Activated gamma-delta T cell (primary cell): ENCODE results near the gene MX1.

Source experiments
- DNase-seq: peaks from one replicate; lab custom pipeline; 2025; lab: John Stamatoyannopoulos, UW

The MX1 gene

DNA sequence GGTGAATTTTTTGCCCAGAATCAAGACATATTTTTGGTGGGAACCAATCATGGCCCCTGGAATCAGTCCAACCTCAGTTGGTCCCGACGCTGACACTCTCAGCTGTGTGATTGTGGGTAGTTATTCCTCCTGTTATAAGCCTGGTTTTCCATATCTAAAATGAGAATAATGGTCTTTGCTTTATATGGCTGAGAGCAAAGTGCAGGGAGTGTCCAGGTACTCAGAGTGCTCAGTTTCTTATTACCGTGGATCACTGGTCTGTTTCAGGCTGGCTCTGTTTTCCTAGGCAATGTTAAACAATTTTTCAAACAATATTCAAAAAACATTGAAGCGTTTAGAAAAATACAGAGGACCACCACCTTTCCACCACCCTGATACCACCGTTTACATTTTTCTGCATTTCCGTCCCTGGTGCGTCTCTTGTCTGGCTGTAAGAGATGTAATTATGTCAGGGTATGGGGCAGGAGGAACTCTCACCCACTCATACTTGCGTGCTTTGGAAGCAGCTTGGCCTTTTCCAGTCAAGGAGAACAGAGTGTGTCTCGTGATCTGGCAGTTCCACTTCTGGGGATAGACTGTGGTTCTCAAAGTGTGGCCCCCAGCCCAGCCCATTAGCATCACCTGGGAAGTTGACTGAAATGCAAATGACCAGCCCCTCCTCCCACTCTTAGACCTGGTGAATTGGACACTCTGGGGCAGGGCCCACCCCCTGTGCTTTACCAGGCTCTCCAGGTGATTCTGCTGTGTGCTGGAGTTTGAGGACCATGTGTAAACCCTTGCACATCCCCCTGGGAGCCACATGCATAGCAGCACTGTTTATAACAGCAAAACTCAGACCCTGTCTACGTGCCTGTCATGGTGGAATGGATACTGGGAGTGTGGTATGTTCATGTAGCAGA, 6.8 kb downstream of the MX1 start:
- no peak for DNase-seq

DNA sequence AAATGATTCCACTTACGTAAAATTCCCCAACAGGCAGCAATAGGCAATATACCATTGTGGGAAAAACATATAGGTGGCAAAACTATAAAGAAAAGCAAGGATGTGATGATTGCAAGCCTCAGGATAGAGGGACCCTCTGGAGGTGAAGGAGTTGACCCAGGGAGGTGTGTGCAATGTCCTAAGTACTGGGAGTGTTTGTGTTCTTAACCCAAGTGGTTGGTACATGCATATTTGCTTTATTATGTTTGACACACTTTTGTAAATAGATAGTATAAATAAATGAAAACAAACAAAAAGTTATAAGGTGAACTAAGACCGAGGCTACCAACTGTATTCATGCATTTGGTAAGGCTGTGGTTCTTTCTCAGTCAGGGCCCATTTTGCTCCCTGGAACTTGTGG, 7.5 kb downstream of the MX1 start:
- no peak for DNase-seq

DNA sequence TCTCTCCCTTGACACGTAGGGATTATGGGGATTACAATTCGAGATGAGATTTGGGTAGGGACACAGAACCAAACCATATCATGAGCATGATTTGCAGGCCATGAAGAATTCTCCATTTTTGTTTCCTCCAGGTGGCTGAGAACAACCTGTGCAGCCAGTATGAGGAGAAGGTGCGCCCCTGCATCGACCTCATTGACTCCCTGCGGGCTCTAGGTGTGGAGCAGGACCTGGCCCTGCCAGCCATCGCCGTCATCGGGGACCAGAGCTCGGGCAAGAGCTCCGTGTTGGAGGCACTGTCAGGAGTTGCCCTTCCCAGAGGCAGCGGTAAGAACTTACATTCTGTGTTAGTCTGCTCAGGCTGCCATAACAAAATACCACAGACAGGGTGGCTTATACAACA, 9.7 kb downstream of the MX1 start:
- no peak for DNase-seq

DNA sequence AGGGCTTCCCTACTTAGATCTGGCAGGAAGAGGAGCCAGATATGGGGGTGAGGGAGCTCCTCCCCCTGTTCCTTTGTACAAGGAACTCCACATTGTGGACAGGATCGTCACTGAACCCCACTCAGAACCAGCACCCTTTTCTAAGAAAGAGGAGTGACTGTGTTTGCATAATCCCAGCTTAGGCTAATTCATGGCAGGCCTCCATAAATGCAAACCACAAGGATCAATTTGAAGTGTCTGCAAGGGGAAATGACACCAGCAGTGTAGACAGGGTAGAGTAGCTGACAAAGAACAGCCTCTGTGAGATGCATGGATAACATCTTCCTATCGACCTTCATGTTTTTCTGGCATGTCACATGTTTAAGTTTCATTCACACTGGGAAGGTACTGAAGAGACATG, 11.7 kb downstream of the MX1 start:
- no peak for DNase-seq

DNA sequence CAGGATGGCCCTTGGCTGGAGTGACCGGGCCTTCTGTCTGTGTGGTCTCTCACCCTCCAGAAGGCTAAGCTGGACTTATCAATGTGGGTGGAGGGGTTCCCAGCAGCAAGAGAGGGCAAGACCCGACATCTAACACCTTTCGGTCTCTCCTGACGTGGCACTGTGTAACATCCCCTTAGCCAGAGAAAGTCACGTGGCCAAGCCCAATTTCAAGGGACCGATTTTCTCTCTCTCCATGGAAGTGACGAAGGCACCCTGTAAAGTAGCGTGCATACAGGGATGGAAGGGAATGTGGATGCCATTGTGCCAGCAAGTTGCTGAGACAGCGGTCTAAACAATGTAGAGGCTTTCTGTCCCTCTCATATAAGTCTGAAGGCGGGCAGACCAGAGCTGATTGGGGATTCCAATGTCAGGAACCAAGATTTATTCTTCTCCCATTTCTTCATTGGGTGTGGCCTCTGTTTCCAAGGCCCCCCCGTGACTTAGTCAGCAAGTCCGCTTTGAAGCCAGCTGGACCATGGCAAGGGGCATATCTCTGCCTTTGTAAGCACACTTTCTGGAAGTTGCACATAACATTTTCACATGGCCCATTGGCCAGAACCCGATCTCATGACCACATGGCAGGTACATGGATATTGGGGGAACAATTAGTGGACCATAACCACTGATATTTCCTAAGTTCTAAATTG, 12.5 kb downstream of the MX1 start:
- DNase-seq, result no peak

DNA sequence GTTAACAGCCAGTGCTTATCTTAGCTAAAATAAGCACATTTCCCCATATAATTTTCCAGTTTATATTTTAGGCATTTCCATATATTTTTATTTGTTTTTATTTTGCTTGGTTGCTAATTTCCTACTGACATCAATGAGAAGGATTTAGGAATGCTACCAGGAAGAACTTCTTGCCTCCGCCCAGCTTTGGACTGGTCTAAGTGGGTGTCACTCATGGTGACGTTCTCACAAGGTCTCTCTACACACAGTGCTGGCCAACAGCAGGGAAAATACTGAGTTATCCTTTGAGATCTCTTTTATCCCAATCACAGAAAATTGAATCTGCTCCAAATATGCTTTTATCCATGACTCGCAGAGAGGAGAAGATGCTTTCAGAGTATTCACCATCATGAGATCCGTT, 13.2 kb downstream of the MX1 start:
- no peak for DNase-seq

DNA sequence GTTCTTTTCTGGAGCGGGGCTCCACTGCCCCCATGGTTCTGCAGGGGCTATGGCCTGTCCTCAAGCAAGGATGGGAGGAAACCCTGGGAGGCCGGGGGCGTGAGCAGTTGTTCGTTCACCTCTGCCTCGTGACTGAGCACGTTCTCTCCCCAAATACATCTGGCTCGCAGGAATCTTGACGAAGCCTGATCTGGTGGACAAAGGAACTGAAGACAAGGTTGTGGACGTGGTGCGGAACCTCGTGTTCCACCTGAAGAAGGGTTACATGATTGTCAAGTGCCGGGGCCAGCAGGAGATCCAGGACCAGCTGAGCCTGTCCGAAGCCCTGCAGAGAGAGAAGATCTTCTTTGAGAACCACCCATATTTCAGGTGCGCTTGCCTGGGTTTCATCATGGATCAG, 15.5 kb downstream of the MX1 start:
- no peak for DNase-seq

DNA sequence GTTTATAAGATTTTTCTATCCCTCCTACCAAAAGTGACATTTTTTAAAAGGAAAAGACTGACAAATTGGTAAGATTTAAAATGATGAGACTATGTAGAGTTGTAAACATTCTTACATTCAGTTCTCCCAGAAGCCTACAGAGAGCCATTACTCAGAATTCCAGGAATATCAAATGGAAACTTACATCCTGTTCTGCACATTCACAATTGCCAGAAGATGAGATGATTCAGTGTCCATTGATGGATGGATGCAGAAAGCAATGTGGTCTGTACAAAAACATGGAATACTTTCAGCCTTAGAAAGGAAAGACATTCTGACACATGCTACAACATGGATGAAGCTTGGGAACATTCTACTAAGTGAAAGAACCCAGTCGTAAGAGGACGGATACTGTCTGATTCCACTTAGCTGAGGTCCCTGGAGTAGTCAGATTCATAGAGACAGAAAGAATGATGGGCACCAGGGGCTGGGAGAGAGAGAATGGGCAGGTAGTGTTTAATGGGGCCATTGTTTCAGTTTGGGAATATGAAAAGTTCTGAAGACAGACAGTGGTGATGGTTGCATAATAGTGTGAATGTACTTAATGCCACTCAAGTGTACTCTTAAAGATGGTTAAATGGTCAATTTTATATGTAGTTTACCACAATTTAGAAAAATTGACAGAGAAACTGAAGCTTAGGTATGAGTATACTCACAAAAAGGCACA, 16.6 kb downstream of the MX1 start:
- DNase-seq, result no peak

DNA sequence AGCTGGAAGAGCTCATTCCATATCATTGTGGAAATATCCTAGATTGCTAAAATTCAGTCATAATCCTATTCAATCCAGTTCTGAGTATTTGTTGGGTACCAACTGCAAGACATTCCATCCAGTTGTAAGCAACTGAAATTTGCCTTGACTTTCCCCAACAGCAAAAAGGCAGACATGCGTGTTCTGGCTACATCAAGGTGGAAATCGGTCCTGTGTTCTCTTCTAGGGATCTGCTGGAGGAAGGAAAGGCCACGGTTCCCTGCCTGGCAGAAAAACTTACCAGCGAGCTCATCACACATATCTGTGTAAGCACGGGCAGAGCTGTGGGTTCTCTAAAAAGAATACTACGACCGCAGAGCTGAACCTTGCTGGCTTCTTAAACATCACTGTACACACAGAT, 17.5 kb downstream of the MX1 start:
- no peak for DNase-seq

DNA sequence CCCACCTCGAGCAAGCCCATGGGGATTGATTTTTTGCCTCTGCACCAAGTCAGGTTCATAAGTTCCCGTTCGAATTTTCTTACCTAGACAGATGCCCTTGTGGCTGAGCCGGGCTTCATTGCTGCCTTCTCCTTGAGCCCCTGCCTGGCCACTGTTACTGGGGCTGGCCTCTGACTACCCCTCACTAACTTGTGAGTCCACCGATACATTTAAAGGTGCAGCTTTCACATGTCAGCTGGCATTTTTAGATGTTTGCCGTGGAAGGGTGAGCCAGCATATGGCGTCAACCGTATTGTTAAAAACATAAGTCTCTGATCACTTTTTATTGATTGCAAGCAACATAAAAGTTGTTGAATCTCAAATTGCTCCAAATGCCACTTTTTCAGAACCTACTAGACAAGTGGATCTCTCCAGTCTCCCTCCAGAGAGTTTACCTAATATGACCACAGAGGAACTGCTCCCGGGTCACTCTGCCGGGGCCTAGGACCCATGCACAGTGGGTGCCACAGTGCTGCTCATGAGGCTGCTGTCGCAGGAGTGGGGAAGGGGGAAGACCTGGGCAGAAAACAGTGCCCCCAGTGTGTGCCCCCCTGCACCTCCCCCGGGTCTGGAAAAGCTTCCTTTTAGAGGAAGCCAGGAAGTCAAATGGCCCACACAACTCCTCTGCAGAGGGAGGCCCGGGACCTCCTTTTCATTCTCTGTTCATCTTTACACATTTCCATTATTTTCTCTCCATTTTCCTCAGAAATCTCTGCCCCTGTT, 18.8 kb downstream of the MX1 start:
- DNase-seq, result no peak

DNA sequence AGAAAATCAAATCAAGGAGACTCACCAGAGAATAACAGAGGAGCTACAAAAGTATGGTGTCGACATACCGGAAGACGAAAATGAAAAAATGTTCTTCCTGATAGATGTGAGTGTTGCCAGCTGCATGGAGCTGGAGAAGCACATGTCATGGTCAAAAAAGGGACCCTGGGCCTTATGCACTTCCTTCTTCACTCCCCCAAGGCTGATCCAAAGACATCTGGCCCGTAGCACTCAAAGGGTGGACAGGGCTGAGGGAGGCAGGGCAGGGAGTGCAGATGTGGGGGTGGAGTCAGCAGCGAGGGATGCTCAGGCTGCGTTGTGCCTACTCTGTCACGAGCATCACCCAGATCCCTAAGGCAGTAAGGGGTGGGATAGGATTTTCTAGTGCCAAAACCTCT, 19.4 kb downstream of the MX1 start:
- no peak for DNase-seq

DNA sequence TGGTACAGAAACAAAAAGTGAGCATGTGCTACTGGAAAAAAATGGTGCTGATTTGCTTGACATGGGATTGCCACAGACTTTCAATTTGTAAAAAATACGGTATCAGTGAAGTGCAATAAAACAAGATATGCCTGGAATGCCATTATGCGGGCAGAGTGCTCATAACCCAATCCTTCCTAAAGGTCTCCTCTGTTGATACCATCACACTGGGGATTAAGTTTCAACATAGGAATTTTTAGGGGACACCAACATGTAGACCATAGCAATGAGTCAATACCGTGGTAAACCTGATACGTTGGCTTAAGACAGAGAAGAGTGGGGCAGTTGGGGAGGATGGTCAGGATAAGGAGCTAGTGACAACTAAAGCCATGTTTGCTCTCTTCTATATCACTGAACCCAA, 20.5 kb downstream of the MX1 start:
- no peak for DNase-seq

DNA sequence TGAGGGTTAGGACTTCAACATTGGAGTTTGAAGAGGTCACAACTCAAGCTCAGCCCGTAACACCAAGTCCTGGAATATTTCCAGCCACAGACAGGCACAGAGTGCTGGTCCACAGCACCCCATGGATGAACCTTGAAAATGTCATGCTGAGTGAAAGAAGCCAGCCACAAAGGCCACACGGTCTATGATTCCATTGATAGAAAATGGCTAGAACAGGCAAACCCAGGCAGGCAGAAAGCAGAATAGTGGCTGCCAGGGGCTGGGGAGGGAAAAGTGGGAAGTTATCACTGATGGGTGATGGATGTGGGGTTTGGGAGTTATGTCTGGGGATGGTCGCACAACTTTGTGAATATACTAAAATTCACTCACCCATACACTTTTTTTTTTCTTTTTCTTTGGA, 21.3 kb downstream of the MX1 start:
- DNase-seq, result no peak

DNA sequence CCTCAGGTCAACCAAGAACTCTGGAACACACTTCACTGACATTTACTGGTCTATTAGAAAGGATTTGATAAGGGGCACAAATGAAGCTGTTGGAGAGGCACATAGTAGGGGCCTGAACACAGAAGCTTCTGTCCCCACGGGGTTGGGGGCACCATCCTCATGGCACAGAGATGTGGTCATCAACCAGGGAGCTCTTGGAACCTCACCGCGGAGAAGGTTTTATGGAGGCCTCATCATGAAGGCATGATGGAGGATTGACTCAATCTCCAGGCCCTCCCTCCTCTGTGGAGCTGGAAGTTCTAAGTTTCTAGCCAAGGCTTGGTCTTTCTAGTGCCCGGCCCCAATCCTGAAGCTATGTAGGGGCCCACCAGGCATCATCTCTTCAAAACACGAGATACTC, 23.6 kb downstream of the MX1 start:
- DNase-seq, result no peak

DNA sequence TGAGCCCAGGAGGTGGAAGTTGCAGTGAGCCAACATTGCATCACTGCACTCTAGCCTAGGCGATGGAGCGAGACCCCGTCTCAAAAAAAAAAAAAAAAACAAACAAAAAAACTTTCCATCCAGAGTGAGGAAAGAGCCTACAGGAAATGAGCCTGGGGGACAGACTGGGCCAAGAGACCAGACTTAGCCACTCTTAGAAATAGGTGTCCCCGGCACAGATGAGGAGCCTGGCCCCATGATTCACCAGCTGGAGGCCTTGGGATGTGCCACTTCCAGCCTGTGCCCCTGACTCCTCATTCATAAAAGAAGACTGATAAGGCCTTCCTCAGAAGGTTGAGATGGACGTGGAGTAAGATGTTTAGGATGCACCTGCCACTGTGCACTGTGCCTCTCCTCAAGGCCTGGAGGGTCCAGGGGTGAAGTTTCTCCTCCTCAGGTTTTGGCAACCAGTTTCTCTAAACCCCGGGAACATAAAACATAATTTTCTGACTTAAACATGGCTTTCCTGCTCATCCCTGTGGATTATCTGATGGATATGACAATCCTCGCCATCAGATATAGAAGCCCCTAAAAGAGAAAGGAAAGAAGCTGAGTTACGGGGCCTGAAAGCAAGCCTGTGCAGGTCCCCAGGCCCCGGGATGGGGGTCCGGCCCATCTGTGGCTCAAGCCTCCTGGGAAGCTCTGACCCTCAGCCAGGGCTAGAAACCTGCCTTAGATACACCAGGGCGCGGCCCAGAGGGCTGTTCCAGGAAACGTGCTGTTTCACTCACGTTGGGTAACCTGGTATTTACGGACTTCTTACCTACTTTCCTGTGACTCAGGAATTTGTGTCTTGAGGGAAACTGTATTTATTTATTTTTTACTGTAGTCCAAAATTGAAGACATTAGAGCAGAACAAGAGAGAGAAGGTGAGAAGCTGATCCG, 26.0 kb downstream of the MX1 start:
- no peak for DNase-seq

DNA sequence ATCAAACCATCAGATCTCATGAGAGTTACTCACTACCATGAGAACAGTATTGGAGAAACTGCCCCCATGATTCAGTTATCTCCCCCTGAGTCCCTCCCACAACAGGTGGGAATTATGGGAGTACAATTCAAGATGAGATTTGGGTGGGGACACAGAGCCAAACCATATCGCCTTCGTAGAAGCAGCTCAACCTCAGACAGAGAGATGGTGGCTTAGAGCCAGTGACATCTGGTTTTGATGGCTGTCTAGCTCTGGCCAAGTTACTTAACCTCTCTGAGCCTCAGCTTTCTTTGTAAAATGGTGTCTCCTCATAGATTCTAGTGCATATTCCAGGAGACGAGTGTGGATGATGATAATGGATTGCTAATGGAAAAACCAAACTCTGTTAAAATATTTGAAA, 27.2 kb downstream of the MX1 start:
- DNase-seq, result no peak

DNA sequence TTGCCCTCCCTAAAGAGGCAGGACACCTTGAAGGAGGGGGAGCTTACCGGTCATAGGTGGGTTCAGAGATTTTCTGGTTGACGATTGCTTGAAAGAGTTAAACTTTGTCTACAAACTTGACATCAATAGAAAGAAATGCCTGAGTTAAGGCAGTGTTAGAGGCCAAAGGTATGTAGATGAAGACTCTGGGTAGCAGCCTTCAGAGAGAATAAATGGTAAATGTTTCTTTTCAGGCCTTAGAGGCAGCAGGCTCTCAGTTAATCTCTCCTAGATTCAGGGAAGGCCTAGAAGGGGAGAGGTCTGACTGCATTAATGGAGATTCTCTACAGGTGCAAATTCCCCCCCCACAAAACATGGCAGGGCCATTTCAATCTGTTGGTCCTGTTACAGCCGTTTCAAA, 27.7 kb downstream of the MX1 start:
- DNase-seq, result no peak

DNA sequence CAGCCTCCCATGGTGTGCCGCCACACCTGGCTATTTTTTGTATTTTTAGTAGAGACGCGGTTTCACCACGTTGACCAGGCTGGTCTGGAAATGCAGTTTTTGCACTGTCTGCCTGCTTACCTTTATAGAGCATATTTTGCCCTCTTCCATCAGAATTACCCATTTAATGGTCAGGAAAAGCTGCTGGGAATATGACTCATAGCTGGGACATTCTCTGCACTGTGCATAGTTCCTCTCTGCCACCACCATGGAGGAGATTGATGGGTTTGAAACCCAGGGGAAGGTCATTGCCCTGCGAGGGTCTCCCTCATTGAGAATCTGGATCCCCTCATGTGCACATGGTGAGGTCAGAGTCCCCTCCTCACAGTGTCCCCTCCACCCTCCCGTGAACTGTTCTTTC, 32.1 kb downstream of the MX1 start:
- DNase-seq, result no peak

DNA sequence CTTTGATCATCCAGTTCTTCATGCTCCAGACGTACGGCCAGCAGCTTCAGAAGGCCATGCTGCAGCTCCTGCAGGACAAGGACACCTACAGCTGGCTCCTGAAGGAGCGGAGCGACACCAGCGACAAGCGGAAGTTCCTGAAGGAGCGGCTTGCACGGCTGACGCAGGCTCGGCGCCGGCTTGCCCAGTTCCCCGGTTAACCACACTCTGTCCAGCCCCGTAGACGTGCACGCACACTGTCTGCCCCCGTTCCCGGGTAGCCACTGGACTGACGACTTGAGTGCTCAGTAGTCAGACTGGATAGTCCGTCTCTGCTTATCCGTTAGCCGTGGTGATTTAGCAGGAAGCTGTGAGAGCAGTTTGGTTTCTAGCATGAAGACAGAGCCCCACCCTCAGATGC, 32.5 kb downstream of the MX1 start:
- no peak for DNase-seq

DNA sequence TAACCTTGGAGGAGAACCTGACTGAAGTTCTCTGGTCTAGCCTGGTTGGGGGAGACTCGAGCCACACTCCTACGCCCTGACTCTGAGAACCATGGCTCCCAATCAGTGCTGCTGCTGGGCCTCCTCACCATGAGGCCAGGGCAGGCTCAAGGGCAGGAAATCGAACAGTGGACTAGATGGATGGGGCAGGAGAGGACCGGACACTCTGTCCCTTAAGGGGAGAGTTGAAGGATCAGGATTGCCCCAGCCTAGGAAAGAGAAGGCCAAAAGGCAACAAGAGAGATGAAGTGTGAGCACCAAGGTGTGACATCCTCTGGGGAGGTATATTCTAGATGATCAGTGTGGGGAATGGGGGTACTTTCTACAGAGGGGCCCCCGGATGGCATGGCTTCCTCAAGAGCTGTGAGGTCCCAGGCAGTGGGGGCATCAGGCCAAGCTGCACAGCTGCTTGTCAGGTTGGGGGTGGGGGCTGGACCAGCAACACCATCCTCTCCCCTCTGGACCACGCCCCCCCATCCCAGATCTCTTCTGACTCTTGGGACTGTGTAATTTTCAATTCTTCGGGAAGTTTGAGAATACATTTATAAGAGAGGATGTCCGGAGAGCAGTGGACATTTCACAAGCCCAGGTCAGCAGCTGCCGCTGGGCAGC, 34.0 kb downstream of the MX1 start:
- DNase-seq, result no peak
